Thyroid gland (tissue), 4 donors: ENCODE data around the gene POLR1C. TPM values are rescaled to one million over a fixed set of nuclear protein-coding genes. Genes with fewer than 3 reads are reported as not detected.
"Not testable (repeated sequence)": the region's sequence is repeated elsewhere in the genome, so short reads cannot be mapped to it uniquely, and the experiment has no call there.

Experiments used
- DNase-seq, 2 donors: peaks; one replicate each; pipeline ENCODE4 v3.0.0-alpha.2; 2019
- H3K27ac ChIP-seq, 3 donors: fragments of 200-600 bp; sonication (generic); 1 replicate in 2 of 3; 2 replicates in 1 of 3; pipeline ENCODE4 v1.5.1; 2016 to 2019; ENCODE audit warnings: mild to moderate bottlenecking in 1 of 3, moderate library complexity in 1 of 3
- H3K27me3 ChIP-seq: fragments of 200-600 bp; sonication (generic); one replicate; pipeline ENCODE4 v1.5.1; 2019
- H3K36me3 ChIP-seq, 2 donors: fragments of 200-600 bp; sonication (generic); one replicate each; pipeline ENCODE4 v1.5.1; 2016 to 2019
- H3K4me1 ChIP-seq, 2 donors: fragments of 200-600 bp; sonication (generic); one replicate each; pipeline ENCODE4 v1.5.1; 2017 to 2019
- H3K4me3 ChIP-seq, 3 donors: fragments of 200-600 bp; sonication (generic); replicated peaks in 1 of 3; 1 replicate in 2 of 3; 2 replicates in 1 of 3; pipeline ENCODE4 v1.5.1; 2016; ENCODE audit warnings: mild to moderate bottlenecking in 1 of 3
- H3K9me3 ChIP-seq: fragments of 200-600 bp; sonication (generic); one replicate; pipeline ENCODE4 v1.5.1; 2017
- POLR2A ChIP-seq, 2 donors: fragments of 450-650 bp; IDR thresholded peaks; one replicate each; pipeline ENCODE4 v1.6.1; 2017; ENCODE audit warnings: antibody characterized with exemption in 2 of 2, mild to moderate bottlenecking in 2 of 2, moderate library complexity in 1 of 2
- WGBS, 2 donors: methylation state at CpG; one replicate each; pipeline ENCODE4 v1.1.5; 2017; 5-methylcytosine and 5-hydroxymethylcytosine counted together
- intact Hi-C: fragments of 100-400 bp; cut with DNase I; formaldehyde crosslinking; loops from one replicate; pipeline ENCODE4 v1.15.1; 2023
- total RNA-seq, 4 donors: library from RNA; depleted of rRNA; stranded (reverse); fragments of >200 nt; gene quantifications; one replicate each; pipeline ENCODE4 v1.2.3, GENCODE V29; 2016
- TF ChIP-seq, protein P1 (sequence below), 6 experiments: fragments of 200-600 bp in 3 of 6; fragments of 450-650 bp in 3 of 6; sonication (generic) in 3 of 6; IDR thresholded peaks; one replicate each; pipeline ENCODE4 v1.5.1; 2016 to 2019; ENCODE audit warnings: antibody characterized with exemption in 6 of 6, mild to moderate bottlenecking in 2 of 6, inconsistent platforms in 1 of 6, moderate library complexity in 1 of 6

Gene POLR1C
- total RNA-seq, 4 donors from 2014 or later = 27.6 to 41.9 (median 38.2) TPM

DNA sequence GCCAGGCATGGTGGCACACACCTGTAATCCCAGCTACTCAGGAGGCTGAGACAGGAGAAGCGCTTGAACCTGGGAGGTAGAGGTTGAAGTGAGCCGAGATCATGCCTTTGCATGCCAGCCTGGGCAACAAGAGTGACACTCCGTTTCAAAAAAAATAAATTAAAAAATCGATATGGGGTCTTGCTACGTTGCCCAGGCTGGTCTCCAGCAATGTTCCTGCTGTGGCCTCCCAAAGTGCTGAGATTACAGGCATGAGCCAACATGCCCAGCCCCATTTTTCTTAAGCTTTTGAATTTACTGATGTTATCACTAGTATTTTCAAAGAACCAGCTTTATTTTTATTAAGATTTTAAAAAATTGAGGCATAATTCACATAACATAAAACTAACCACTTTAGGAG lies 23.6 kb downstream of the POLR1C start:
- TF ChIP-seq POLR2A (IDR thresholded peaks at IDR 0.05) = no peak
- TF ChIP-seq, protein P1, sequence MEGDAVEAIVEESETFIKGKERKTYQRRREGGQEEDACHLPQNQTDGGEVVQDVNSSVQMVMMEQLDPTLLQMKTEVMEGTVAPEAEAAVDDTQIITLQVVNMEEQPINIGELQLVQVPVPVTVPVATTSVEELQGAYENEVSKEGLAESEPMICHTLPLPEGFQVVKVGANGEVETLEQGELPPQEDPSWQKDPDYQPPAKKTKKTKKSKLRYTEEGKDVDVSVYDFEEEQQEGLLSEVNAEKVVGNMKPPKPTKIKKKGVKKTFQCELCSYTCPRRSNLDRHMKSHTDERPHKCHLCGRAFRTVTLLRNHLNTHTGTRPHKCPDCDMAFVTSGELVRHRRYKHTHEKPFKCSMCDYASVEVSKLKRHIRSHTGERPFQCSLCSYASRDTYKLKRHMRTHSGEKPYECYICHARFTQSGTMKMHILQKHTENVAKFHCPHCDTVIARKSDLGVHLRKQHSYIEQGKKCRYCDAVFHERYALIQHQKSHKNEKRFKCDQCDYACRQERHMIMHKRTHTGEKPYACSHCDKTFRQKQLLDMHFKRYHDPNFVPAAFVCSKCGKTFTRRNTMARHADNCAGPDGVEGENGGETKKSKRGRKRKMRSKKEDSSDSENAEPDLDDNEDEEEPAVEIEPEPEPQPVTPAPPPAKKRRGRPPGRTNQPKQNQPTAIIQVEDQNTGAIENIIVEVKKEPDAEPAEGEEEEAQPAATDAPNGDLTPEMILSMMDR (IDR thresholded peaks at IDR 0.05) = no peak
- Histone ChIP-seq H3K27me3 (no peaks in the 10 kb centered on the region), H3K4me1 (no peaks in the 10 kb centered on the region), H3K27ac (no peak overlapping the region), H3K4me3 (no peak overlapping the region), H3K9me3 (no peaks in the 10 kb centered on the region), H3K36me3 (peaks cover 15 to 29% of the 10 kb centered on the region in 2 donors)
- no peak for DNase-seq
- 96 to 97% methylated on average over 5 of the region's 5 CpGs for WGBS, 2 donors
- intact Hi-C loops = no loop called here

DNA sequence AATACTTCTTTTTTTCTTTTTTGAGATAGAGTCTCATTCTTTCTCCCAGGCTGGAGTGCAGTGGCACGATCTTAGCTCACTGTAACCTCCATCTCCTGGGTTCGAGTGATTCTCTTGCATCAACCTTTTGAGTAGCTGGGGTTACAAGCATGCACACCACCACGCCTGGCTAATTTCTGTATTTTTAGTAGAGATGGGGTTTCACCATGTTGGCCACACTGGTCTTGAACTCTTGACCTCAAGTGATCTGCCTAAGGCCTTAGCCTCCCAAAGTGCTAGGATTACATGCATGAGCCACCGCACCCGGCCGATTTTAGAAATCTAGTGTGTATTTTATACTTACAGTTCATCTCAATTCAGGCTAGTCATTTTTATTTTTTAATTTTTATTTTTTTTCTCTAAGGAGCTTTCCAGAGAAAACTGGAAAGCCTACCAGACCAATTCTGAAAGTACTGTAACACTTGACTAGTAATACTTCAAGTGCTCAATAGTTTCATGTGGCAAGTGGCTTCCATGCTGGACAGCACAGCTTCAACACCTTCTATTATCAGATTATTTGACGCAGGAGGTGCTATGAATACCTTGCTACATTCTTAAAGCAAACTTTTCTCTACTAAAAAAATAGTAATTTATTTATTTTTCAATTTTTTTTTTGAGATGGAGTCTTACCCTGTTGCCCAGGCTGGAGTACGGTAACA lies 25.0 kb downstream of the POLR1C start:
- peaks cover 23 to 38% of the 10 kb centered on the region in 2 donors for H3K36me3 ChIP-seq
- H3K4me3 ChIP-seq = no peak overlapping the region
- H3K27me3 ChIP-seq = no peaks in the 10 kb centered on the region
- H3K27ac ChIP-seq = no peak overlapping the region
- H3K9me3 ChIP-seq = no peaks in the 10 kb centered on the region
- 69 to 75% methylated on average over 8 of the region's 8 CpGs for WGBS, 2 donors
- no peaks in the 10 kb centered on the region for H3K4me1 ChIP-seq
- DNase-seq = no peak
- intact Hi-C loops = no loop called here
- TF ChIP-seq, protein P1 (IDR thresholded peaks at IDR 0.05) = no peak
- TF ChIP-seq POLR2A (IDR thresholded peaks at IDR 0.05) = no peak

DNA sequence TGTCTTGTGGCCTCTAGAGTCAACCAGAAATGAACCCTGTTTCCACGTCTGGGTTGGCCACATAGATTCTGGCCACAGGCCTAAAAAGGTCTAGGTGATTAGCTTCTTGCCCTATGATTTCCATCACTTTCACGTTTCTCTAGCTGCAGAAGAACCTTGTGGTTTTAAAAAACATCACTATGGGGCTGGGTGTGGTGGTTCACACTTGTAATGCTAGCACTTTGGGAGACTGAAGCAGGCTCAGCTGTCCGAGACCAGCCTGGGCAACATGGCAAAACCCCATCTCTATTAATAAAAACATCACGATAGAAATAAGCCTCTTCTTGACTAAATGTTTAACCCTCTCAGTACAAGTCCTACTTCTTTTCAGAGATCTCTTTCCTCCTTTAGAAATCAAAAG lies 27.6 kb downstream of the POLR1C start:
- Histone ChIP-seq H3K27me3 (no peaks in the 10 kb centered on the region), H3K9me3 (no peaks in the 10 kb centered on the region), H3K36me3 (peaks cover 37 to 46% of the 10 kb centered on the region in 2 donors), H3K4me3 (no peak overlapping the region), H3K27ac (no peak overlapping the region), H3K4me1 (no peaks in the 10 kb centered on the region)
- DNase-seq = no peak
- 74 to 80% methylated on average over 4 of the region's 4 CpGs for WGBS, 2 donors
- intact Hi-C loops = no loop called here
- TF ChIP-seq, protein P1 (IDR thresholded peaks at IDR 0.05) = no peak
- no peak for TF ChIP-seq POLR2A (IDR thresholded peaks at IDR 0.05)

DNA sequence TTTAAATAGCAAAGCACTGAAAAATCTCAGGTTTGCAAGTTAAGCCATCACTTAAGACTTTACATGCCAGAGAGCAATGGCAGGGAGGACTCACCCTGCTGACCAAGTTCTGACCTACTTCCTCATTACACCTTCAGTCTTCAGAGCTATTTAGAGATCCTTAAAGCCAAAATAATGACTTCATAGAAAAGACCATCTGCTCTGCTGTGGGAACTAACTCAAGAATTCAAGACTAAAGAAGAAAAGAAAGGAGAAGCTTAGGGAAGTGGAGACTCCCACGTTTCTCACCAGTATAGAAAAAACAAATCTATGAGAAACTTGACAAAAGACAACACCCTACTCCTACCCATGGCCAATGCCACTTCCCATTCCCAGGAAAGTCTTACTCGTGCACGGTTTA lies 30.3 kb downstream of the POLR1C start:
- Histone ChIP-seq H3K27ac (no peak overlapping the region), H3K9me3 (no peaks in the 10 kb centered on the region), H3K4me3 (no peak overlapping the region), H3K4me1 (no peaks in the 10 kb centered on the region), H3K27me3 (no peaks in the 10 kb centered on the region), H3K36me3 (peaks cover 46 to 66% of the 10 kb centered on the region in 2 donors)
- DNase-seq = no peak
- 90 to 92% methylated on average over 3 of the region's 3 CpGs for WGBS, 2 donors
- intact Hi-C loops = no loop called here
- TF ChIP-seq, protein P1 (IDR thresholded peaks at IDR 0.05) = no peak
- TF ChIP-seq POLR2A (IDR thresholded peaks at IDR 0.05) = no peak

DNA sequence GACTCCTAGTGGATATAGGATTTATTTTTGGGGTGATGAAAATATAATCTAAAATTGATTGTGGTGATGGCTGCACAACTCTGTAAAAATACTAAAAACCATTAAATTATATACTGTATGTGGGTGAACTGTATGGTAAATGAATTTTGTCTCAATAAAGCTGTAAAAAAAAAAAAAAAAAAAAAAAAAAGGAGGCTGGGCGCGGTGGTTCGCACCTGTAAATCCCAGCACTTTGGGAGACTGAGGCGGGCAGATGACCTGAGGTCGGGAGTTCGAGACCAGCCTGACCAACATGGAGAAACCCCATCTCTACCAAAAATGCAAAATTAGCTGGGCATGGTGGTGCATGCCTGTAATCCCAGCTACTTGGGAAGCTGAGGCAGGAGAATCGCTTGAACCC lies 40.7 kb downstream of the POLR1C start:
- H3K9me3 ChIP-seq, H3K27ac ChIP-seq, DNase-seq, H3K4me3 ChIP-seq, H3K4me1 ChIP-seq, H3K27me3 ChIP-seq, intact Hi-C loops: not testable (repeated sequence)
- H3K36me3 ChIP-seq = peaks cover 47 to 74% of the 10 kb centered on the region in 2 donors
- WGBS, 2 donors = 93 to 97% methylated on average over 7 of the region's 7 CpGs
